KOPT-K1 (cell line): Measurements from ENCODE around the gene LRFN4.
A peak's percentile ranks its signal among the peaks of the same experiment; 100 is the strongest.

Experiments used
- H3K27ac ChIP-seq: fragments of 200-600 bp; sonication (generic); 2 replicates; pipeline ENCODE4 v1.5.1; 2016; ENCODE audit warnings: antibody characterized with exemption, mild to moderate bottlenecking, low read depth, low read length; ENCODE audit not compliant: poor library complexity, severe bottlenecking
- H3K36me3 ChIP-seq: fragments of 200-600 bp; sonication (generic); 2 replicates; pipeline ENCODE4 v1.5.1; 2017; ENCODE audit warnings: antibody characterized with exemption, mild to moderate bottlenecking, low read length, moderate library complexity; ENCODE audit not compliant: insufficient read depth
- H3K9me3 ChIP-seq: fragments of 200-600 bp; sonication (generic); 2 replicates; pipeline ENCODE4 v1.5.1; 2017; ENCODE audit warnings: antibody characterized with exemption, low read length, mild to moderate bottlenecking; ENCODE audit not compliant: insufficient read depth, poor library complexity, severe bottlenecking

The LRFN4 gene

GRCh38 chr11:66841861-66842260 lies 15.0 kb upstream of the LRFN4 start:
- peaks cover 55% of the 10 kb centered on the region for H3K36me3 ChIP-seq
- no peaks in the 10 kb centered on the region for H3K9me3 ChIP-seq

GRCh38 chr11:66842501-66842895 lies 14.4 kb upstream of the LRFN4 start:
- Histone ChIP-seq H3K9me3 (no peaks in the 10 kb centered on the region), H3K27ac (peak overlapping the region; percentile 99), H3K36me3 (peaks cover 58% of the 10 kb centered on the region)

More at GRCh38 chr11:66841861-66842260, 15.0 kb upstream of the LRFN4 start:
- peak overlapping the region; percentile 99 for H3K27ac ChIP-seq

GRCh38 chr11:66842896-66843775 lies 13.7 kb upstream of the LRFN4 start, which contains the start of gene RCE1:
Gene RCE1, plus strand, starts transcription at chr11:66843441. Its CDS starts 15 bp downstream, at chr11:66843456.
- Histone ChIP-seq H3K36me3 (peaks cover 58% of the 10 kb centered on the region), H3K27ac (peak within 1 kb of the TSS; percentile 99), H3K9me3 (no peaks in the 10 kb centered on the region)

- Histone ChIP-seq H3K36me3 (peaks cover 59% of the 10 kb centered on the region), H3K27ac (peak overlapping the region; percentile 99), H3K9me3 (no peaks in the 10 kb centered on the region)
Measured at GRCh38 chr11:66843776-66844495, 12.9 kb upstream of the LRFN4 start.

- H3K27ac ChIP-seq, result no peak overlapping the region
- no peaks in the 10 kb centered on the region for H3K9me3 ChIP-seq
- H3K36me3 ChIP-seq, result peaks cover 59% of the 10 kb centered on the region
Measured at GRCh38 chr11:66844496-66845142, 12.2 kb upstream of the LRFN4 start.

- Histone ChIP-seq H3K9me3 (no peaks in the 10 kb centered on the region), H3K36me3 (peaks cover 55% of the 10 kb centered on the region), H3K27ac (no peak overlapping the region)
Measured at GRCh38 chr11:66845143-66845875, 11.6 kb upstream of the LRFN4 start.

GRCh38 chr11:66845876-66846212 lies 11.0 kb upstream of the LRFN4 start:
- Histone ChIP-seq H3K36me3 (peaks cover 53% of the 10 kb centered on the region), H3K27ac (no peak overlapping the region), H3K9me3 (no peaks in the 10 kb centered on the region)

GRCh38 chr11:66846671-66847091 lies 10.2 kb upstream of the LRFN4 start:
- Histone ChIP-seq H3K27ac (no peak overlapping the region), H3K9me3 (no peaks in the 10 kb centered on the region), H3K36me3 (peaks cover 53% of the 10 kb centered on the region)

- H3K9me3 ChIP-seq, result no peaks in the 10 kb centered on the region
- H3K36me3 ChIP-seq, result peaks cover 53% of the 10 kb centered on the region
- H3K27ac ChIP-seq, result no peak overlapping the region
Measured at GRCh38 chr11:66847461-66848232, 9.2 kb upstream of the LRFN4 start.

GRCh38 chr11:66848671-66849500 lies 8.0 kb upstream of the LRFN4 start:
- Histone ChIP-seq H3K27ac (no peak overlapping the region), H3K9me3 (no peaks in the 10 kb centered on the region), H3K36me3 (peaks cover 53% of the 10 kb centered on the region)

GRCh38 chr11:66849501-66850234 lies 7.2 kb upstream of the LRFN4 start:
- H3K36me3 ChIP-seq, result peaks cover 50% of the 10 kb centered on the region
- no peak overlapping the region for H3K27ac ChIP-seq
- no peaks in the 10 kb centered on the region for H3K9me3 ChIP-seq

GRCh38 chr11:66850235-66850587 lies 6.7 kb upstream of the LRFN4 start:
- Histone ChIP-seq H3K27ac (no peak overlapping the region), H3K36me3 (peaks cover 44% of the 10 kb centered on the region), H3K9me3 (no peaks in the 10 kb centered on the region)
